ENCODE measurements around the gene ZNF592.

Gene ZNF592

DNA sequence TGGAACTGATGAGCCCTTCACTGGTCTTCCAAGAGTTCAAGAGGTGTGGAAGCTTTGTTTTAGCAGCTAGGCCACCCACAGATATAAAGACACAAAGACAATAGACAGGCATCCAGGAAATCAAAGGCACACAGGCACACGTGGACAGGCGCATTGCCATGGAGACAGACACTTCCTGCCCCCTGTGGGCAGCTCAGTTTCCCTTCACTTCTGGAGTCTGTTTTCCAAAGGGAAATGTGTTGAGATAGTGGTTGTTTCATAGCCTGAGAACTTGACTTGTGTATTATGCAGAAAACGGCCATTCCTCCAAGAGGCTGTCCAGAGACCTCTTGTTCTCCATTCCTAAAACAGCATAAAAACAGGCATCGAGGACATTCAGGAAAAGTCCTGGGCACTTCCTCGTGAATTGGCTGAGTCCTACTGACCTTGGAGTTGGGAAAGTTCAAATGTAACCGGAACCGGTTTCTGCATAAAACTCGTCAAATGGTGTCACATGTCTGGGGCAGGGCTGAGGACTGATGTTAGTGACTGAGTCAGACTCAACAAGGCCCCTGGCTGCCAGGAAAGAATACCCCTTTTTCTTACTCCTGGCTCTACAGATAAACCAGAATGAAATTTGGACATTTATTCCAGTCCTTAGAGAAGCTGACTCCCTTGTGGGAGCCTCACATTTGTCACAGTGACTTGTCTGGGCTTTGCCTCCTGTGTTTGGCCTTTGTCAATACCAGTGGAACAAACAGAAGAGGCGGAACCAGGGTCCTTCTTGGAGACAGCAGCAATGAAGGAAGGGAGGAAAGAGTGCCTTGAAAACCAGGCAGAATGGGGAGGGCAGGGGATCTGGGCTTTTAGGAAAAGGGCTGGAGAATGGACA lies 70.1 kb downstream of the ZNF592 start:
- Histone ChIP-seq H3K4me3 (ENCODE audit: low read length) (peak overlapping the region; percentile 61), H3K9ac (ENCODE audit: low read length) (no peak overlapping the region)

GRCh38 chr15:84819291-84819768 lies 70.9 kb downstream of the ZNF592 start:
- Histone ChIP-seq H3K9ac (ENCODE audit: low read length) (no peak overlapping the region), H3K36me3 (ENCODE audit: control insufficient read depth, insufficient read depth, low read length) (no peaks in the 10 kb centered on the region), H3K4me1 (ENCODE audit: control insufficient read depth, insufficient read depth, low read length) (peaks cover 26% of the 10 kb centered on the region), H3K27me3 (ENCODE audit: control insufficient read depth, insufficient read depth, low read length) (no peaks in the 10 kb centered on the region), H3K27ac (ENCODE audit: low read depth, low read length) (peak overlapping the region; percentile 41), H3K4me3 (ENCODE audit: low read length) (no peak overlapping the region)

More for the DNA sequence above, 70.1 kb downstream of the ZNF592 start:
- H3K27me3 ChIP-seq (ENCODE audit: control insufficient read depth, insufficient read depth, low read length), result no peaks in the 10 kb centered on the region
- no peaks in the 10 kb centered on the region for H3K36me3 ChIP-seq (ENCODE audit: control insufficient read depth, insufficient read depth, low read length)
- peaks cover 26% of the 10 kb centered on the region for H3K4me1 ChIP-seq (ENCODE audit: control insufficient read depth, insufficient read depth, low read length)
- H3K27ac ChIP-seq (ENCODE audit: low read depth, low read length), result peak overlapping the region; percentile 90

- Histone ChIP-seq H3K27ac (ENCODE audit: low read depth, low read length) (peak overlapping the region; percentile 41), H3K4me1 (ENCODE audit: control insufficient read depth, insufficient read depth, low read length) (peaks cover 30% of the 10 kb centered on the region), H3K4me3 (ENCODE audit: low read length) (no peak overlapping the region), H3K9ac (ENCODE audit: low read length) (no peak overlapping the region), H3K36me3 (ENCODE audit: control insufficient read depth, insufficient read depth, low read length) (no peaks in the 10 kb centered on the region), H3K27me3 (ENCODE audit: control insufficient read depth, insufficient read depth, low read length) (no peaks in the 10 kb centered on the region)
Observed at GRCh38 chr15:84819791-84820190, 71.4 kb downstream of the ZNF592 start.

DNA sequence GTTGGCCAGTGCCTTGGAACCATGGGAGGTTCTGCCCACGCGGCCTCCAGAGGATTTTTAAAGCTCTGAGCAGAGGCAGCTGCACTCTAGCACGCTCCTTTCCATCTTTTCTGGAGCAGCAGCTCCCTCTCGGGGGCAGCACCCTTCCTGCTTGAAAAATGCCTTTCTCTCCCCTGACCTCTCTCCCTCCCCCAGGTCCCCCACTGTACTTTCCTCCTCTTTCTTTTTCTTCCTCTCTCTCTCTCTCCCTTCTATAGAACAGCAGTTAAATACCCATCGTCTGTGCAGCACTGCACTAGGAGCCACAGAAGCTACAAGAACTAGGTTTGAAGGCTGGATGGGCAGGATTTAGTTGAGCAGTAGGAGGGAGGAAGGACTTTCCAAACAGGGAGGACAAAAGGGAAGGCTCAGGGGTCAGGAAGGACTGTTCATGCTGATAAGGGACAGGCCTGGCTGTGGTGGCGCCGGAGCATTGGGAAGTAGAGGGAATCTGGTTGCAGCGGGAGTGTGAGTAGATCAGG lies 73.2 kb downstream of the ZNF592 start:
- H3K9ac ChIP-seq (ENCODE audit: low read length), result no peak overlapping the region
- no peaks in the 10 kb centered on the region for H3K36me3 ChIP-seq (ENCODE audit: control insufficient read depth, insufficient read depth, low read length)
- no peak overlapping the region for H3K27ac ChIP-seq (ENCODE audit: low read depth, low read length)
- no peaks in the 10 kb centered on the region for H3K27me3 ChIP-seq (ENCODE audit: control insufficient read depth, insufficient read depth, low read length)
- peaks cover 31% of the 10 kb centered on the region for H3K4me1 ChIP-seq (ENCODE audit: control insufficient read depth, insufficient read depth, low read length)
- H3K4me3 ChIP-seq (ENCODE audit: low read length), result no peak overlapping the region

DNA sequence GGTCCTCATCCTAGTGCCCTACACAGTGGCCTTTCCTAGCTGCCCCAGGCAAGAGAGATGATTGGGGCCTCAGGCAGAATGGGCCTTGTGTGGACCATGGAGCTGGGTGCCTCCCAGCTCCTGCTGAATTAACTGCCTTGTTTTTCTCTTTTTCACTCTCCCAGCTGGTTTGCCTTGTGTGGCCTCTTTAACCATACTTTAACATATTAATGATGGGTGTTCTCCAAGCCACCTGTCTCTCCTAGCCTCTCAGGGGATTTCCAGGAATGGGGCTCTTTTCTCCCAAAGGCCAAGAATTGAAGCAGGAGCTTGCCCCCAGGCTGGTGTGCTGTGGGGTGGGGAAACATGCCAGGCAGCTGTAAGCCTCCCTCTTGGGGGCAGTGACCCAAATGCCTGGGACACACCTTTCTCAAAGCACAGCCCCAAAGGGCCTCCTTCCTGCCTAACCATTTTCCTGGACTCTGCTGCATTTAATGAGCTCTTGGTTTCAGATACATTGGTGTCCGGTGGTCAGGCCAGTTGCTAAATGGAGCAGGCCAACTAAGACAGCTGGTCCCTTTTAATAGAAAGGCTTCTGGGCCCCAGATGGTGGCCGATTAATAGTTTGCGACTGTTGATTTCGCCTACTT lies 74.4 kb downstream of the ZNF592 start:
- Histone ChIP-seq H3K9ac (ENCODE audit: low read length) (no peak overlapping the region), H3K4me1 (ENCODE audit: control insufficient read depth, insufficient read depth, low read length) (peaks cover 30% of the 10 kb centered on the region), H3K27ac (ENCODE audit: low read depth, low read length) (peak overlapping the region; percentile 45), H3K27me3 (ENCODE audit: control insufficient read depth, insufficient read depth, low read length) (no peaks in the 10 kb centered on the region), H3K4me3 (ENCODE audit: low read length) (no peak overlapping the region), H3K36me3 (ENCODE audit: control insufficient read depth, insufficient read depth, low read length) (no peaks in the 10 kb centered on the region)

DNA sequence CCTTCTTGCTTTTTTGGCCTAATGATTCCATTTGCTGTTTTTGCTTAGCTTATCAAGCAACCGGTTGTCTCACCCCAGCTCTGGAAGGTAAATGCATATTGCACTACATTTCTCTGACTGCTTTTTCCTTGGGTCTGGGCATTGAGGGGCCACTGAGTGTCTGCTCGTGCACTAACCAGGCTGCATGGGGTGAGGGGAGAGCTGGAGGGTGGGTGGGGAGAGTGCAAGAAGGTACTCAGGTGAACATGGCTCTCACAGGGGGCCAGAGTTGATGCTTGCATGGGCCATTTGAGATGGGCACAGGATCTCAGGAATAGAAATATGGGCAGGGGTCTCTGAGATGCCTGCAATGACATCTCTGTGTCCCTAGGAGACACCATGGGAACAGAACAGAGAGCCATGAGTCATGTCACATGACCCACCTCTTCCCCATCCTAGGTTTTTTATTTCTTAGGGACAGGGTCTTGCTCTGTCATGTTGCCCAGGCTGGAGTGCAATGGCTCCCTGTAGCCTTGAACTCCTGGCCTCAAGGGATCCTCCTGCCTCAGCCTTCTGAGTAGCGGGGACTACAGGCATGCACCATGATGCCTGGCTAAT lies 75.0 kb downstream of the ZNF592 start:
- Histone ChIP-seq H3K27me3 (ENCODE audit: control insufficient read depth, insufficient read depth, low read length) (no peaks in the 10 kb centered on the region), H3K4me3 (ENCODE audit: low read length) (no peak overlapping the region), H3K36me3 (ENCODE audit: control insufficient read depth, insufficient read depth, low read length) (no peaks in the 10 kb centered on the region), H3K9ac (ENCODE audit: low read length) (no peak overlapping the region), H3K27ac (ENCODE audit: low read depth, low read length) (peak overlapping the region; percentile 45), H3K4me1 (ENCODE audit: control insufficient read depth, insufficient read depth, low read length) (peaks cover 31% of the 10 kb centered on the region)

DNA sequence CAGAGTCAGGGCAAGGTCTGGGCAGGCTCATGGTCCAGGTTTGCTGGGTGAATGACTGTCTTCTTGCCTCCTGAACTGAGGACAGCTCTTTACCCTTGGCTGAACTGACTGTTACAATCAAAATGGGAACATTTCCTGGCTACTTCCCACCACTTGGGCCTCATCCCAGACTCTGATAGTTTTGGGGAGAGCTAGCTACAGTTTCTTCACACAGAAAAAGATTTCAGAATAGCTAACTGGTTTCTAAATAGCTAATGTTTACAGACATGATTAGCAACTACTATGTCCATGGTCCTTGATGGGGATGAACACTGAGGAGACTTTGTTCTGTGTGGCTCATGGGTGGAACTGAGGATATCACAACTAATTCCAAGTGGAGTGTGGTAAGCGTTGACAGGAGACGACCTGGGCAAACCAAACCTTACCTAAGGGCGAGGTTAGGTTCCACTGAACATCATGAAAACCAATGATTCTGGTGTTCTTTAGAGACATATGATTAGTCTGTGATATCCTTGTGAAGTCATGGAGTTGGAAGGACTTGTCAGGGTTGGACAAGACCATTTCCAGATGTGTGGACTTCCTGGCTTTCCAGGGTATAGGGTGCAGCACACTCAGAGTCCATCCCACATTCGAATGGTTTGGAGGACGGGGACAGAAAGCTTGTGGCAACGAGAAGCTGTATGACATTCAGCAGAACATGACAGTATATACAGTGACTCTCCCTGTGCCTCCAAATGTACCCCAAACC lies 76.0 kb downstream of the ZNF592 start:
- Histone ChIP-seq H3K9ac (ENCODE audit: low read length) (no peak overlapping the region), H3K4me1 (ENCODE audit: control insufficient read depth, insufficient read depth, low read length) (peaks cover 22% of the 10 kb centered on the region), H3K27ac (ENCODE audit: low read depth, low read length) (peak overlapping the region; percentile 60), H3K36me3 (ENCODE audit: control insufficient read depth, insufficient read depth, low read length) (no peaks in the 10 kb centered on the region), H3K27me3 (ENCODE audit: control insufficient read depth, insufficient read depth, low read length) (no peaks in the 10 kb centered on the region), H3K4me3 (ENCODE audit: low read length) (no peak overlapping the region)

- H3K36me3 ChIP-seq (ENCODE audit: control insufficient read depth, insufficient read depth, low read length), result no peaks in the 10 kb centered on the region
- H3K4me3 ChIP-seq (ENCODE audit: low read length), result no peak overlapping the region
Observed at GRCh38 chr15:84826369-84826823, 78.0 kb downstream of the ZNF592 start.

GRCh38 chr15:84827246-84827645 lies 78.9 kb downstream of the ZNF592 start:
- H3K36me3 ChIP-seq (ENCODE audit: control insufficient read depth, insufficient read depth, low read length), result no peaks in the 10 kb centered on the region
- no peak overlapping the region for H3K27ac ChIP-seq (ENCODE audit: low read depth, low read length)

More at GRCh38 chr15:84826369-84826823, 78.0 kb downstream of the ZNF592 start:
- Histone ChIP-seq H3K27ac (ENCODE audit: low read depth, low read length) (no peak overlapping the region), H3K4me1 (ENCODE audit: control insufficient read depth, insufficient read depth, low read length) (peaks cover 17% of the 10 kb centered on the region), H3K9ac (ENCODE audit: low read length) (no peak overlapping the region), H3K27me3 (ENCODE audit: control insufficient read depth, insufficient read depth, low read length) (no peaks in the 10 kb centered on the region)

GRCh38 chr15:84828086-84828908 lies 79.9 kb downstream of the ZNF592 start:
- Histone ChIP-seq H3K4me3 (ENCODE audit: low read length) (no peak overlapping the region), H3K36me3 (ENCODE audit: control insufficient read depth, insufficient read depth, low read length) (no peaks in the 10 kb centered on the region), H3K27me3 (ENCODE audit: control insufficient read depth, insufficient read depth, low read length) (no peaks in the 10 kb centered on the region), H3K4me1 (ENCODE audit: control insufficient read depth, insufficient read depth, low read length) (peaks cover 14% of the 10 kb centered on the region), H3K9ac (ENCODE audit: low read length) (no peak overlapping the region), H3K27ac (ENCODE audit: low read depth, low read length) (peak overlapping the region; percentile 29)

More at GRCh38 chr15:84827246-84827645, 78.9 kb downstream of the ZNF592 start:
- Histone ChIP-seq H3K27me3 (ENCODE audit: control insufficient read depth, insufficient read depth, low read length) (no peaks in the 10 kb centered on the region), H3K9ac (ENCODE audit: low read length) (no peak overlapping the region), H3K4me1 (ENCODE audit: control insufficient read depth, insufficient read depth, low read length) (peaks cover 16% of the 10 kb centered on the region), H3K4me3 (ENCODE audit: low read length) (no peak overlapping the region)

- Histone ChIP-seq H3K27me3 (ENCODE audit: control insufficient read depth, insufficient read depth, low read length) (no peaks in the 10 kb centered on the region), H3K4me3 (ENCODE audit: low read length) (no peak overlapping the region), H3K9ac (ENCODE audit: low read length) (no peak overlapping the region), H3K36me3 (ENCODE audit: control insufficient read depth, insufficient read depth, low read length) (no peaks in the 10 kb centered on the region), H3K27ac (ENCODE audit: low read depth, low read length) (peak overlapping the region; percentile 38), H3K4me1 (ENCODE audit: control insufficient read depth, insufficient read depth, low read length) (peaks cover 16% of the 10 kb centered on the region)
Observed at GRCh38 chr15:84829428-84829827, 81.0 kb downstream of the ZNF592 start.
